Erythroblast (primary cell): ENCODE results near the gene ERCC1.

Experiments used
- GATA1 ChIP-seq: IDR thresholded peaks from 2 replicates; pipeline ENCODE4 v1.6.1; 2011; ENCODE audit warnings: low read depth, mild to moderate bottlenecking, control low read depth, low read length, moderate library complexity
- POLR2A ChIP-seq: IDR thresholded peaks from 2 replicates; pipeline ENCODE4 v1.6.1; 2011; ENCODE audit warnings: mild to moderate bottlenecking, low read length

DNA sequence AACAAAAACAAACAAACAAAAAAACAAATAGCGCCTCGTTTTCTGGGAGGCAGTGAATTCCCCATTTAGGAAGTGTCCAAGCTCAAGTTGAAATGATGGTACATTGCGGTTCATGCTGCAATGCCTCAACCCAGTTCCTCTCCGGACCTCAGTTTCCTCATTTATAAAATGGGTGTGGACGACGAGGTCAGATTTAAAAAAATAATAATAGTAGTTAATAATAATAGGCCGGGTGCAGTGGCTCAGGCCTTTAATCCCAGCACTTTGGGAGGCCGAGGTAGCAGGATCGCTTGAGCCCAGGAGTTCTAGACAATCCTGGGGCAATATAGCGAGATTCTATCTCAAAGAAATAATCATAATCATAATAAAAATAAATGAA is 15.5 kb upstream of the ERCC1 start:
- TF ChIP-seq POLR2A (no peak), GATA1 (no peak)
